GM19351 (cell line): Measurements from ENCODE around the gene FSD2.
"Not testable (repeated sequence)": the region's sequence is repeated elsewhere in the genome, so short reads cannot be mapped to it uniquely, and the experiment has no call there.

Source experiments
- ATAC-seq: cut with Tn5 transposase; IDR thresholded peaks from one replicate; pipeline ENCODE4 v1.9.1; 2021; ENCODE audit warnings: mild to moderate bottlenecking, moderate library complexity; ENCODE audit not compliant: unreplicated experiment

Gene FSD2

DNA sequence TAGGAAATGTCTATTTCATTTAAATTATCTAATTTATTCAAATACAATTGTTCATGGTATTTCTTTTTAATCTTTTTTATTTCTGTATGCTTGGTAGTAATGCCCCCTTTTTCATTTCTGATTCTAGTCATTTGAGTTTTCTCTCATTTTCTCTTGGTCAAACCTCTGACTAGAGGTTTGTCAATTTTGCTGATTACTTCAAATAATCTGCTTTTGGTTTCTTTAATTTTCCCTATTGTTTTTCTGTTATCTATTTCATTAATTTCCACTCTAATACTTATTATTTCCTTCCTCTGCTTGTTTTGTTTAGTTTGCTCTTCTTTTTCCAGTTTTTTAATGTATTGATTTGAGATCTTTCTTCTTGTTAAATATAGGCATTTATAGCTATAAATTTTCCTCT, 12.1 kb downstream of the FSD2 start:
- no peak for ATAC-seq

DNA sequence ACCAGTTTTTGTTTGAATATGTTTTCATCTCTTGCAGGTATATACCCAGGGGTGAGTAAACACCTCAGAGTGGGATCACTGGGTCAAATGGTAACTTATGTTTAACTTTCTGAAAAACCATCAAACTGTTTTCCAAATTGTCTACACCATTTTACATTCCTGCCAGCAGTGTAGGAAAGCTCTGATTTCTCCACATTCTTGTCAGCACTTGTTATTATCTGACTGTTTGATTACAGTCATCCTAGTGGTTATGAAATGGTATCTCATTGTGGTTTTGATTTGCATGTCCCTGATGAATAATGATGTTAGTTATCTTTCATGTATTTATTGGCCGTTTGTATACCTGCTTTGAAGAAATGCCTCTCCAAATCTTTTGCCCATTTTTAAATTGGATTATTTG, 13.8 kb downstream of the FSD2 start:
- ATAC-seq = no peak

DNA sequence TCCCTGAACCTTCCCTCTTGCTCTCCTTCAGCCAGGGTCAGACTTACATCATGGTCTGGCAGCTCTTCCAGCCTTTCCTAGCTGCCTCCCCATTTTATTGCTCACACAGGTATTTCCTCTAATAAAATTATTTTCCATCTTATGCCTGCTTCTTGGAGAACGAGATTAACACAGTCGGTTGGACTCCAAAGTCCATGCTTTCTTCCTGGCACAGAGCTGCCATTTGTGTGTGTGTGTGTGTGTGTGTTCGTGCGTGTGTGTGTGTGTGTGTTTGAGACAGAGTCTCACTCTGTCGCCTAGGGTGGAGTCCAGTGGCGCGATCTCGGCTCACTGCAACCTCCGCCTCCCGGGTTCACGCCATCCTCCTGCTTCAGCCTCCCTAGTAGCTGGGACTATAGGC, 15.5 kb downstream of the FSD2 start:
- ATAC-seq = no peak

DNA sequence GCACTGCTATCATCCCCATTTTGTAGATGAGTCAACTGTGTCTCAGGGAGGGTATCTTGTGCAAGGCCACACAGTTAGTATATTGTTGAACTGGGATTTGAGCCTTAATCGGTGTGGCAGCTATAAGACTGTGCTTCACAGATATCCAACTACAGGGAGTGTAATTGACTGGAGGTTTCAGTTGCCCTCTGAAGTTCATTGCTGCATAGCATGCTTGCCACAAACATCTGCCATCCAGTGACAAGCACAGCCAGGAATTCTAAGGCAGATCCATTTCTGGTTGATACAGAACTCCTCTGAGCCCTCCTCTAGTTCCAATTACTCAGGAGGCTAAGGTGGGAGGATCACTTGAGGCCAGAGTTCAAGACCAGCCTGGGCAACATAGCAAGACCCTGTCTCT, 16.4 kb downstream of the FSD2 start:
- ATAC-seq = no peak

DNA sequence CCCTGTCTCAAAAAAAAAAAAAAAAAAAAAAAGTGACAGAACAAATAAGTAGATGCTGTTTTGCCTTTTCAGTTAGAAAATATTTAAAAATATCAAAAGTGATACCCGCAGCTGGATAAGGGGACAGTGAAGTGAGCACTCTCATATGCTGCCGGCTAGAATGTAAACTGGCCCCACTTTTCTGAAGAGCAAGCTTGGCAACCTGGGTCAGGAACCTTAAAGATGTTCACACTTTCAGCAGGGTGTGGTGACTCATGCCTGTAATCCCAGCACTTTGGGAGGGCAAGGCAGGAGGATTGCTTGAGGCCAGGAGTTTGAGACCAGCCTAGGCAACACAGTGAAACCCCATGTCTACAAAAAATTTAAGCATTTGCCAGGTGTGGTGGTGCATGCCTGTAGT, 17.4 kb downstream of the FSD2 start:
- ATAC-seq = no peak

DNA sequence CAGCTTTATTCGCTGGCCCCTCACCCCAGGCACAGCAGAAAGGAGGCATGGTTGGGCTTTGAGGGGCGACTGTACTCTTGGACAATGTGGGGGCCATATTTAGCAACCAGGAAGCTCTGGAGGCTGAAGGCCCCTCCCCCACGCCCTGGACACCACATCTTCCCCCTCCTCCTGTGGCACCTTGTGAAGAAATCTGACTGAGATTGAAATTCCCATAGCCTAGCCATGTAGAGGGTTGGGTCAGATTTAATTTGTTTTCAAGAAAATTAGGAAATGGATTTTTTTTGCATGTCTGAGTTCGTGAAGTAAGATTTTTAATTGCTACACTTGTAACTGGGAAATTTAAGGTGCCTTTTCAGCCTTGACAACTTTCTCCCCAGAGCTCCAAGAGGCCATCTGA, 24.5 kb downstream of the FSD2 start:
- no peak for ATAC-seq

DNA sequence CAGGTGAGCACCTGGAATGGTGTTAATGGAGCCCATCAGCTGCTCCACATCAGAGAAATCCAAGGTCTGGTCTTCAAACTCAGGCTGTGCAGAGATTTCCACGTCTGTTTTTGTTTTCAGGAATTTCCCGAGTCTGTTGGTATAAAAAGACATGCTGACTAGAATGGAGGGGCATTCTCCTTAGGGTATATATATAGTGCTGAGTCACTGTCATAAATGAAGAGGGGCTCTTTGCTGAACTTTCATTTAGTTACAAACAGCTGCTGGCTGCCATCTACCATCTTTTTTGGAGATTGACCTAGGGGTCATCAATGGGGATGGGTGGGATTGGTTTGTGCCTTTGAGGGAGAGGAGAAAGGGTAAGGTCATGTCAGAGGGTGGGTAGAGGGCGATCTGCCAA, 27.1 kb downstream of the FSD2 start:
- no peak for ATAC-seq

DNA sequence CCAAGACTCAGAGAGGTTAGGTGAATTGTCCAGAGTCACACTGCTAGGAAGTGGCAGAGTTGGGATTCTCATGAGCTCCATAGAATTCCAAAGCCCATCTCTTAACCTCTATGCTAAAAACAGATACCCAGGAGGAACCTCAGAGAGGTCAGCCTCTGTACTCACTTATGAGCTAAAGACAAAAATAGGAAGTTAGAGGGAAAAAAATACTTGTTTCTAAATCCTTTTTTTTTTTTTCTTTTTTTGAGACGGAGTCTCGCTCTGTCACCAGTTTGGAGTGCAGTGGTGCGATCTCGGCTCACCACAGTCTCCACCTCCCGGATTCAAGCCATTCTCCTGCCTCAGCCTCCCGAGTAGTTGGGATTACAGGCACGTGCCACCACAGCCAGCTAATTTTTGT, 31.4 kb downstream of the FSD2 start:
- no peak for ATAC-seq

DNA sequence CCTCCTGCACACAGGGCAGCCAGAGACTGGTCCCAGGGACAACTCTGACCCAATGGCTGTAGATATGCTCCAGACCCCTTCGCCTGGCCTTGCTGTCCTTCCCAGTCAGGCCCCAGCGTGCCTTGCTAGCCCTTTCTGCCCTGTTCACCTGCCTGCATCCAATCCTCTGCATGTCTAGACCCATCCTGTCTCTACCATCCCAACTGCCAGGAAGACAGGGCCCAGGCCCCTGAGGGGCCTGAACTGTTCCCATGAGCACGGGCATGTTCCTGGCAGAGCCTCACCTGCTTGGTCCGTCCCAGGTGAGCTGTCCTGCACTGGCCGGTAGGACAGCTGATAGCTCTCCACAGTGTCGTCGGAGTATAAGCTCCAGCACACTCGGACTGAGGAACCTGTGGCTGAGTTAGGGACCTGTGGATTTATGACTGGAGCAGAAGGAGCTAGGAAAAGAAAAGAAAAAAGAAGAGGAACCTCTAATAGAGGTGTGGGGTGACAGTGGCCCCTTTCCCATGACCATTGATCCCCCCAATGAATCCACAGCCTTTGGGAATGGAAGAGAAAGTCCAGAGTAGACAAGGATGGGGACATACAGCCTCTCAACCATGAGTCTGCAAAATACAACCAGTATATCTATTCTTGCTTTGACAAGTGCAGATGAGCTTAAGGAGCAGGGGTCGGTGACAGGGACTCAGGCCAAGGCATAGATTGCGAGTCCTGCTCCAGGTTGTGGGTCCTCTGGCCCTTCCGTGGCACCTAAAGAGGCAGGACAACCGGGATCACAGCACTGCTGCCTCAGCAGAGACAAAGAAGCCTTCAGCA, 33.9 kb downstream of the FSD2 start:
- ATAC-seq = no peak

DNA sequence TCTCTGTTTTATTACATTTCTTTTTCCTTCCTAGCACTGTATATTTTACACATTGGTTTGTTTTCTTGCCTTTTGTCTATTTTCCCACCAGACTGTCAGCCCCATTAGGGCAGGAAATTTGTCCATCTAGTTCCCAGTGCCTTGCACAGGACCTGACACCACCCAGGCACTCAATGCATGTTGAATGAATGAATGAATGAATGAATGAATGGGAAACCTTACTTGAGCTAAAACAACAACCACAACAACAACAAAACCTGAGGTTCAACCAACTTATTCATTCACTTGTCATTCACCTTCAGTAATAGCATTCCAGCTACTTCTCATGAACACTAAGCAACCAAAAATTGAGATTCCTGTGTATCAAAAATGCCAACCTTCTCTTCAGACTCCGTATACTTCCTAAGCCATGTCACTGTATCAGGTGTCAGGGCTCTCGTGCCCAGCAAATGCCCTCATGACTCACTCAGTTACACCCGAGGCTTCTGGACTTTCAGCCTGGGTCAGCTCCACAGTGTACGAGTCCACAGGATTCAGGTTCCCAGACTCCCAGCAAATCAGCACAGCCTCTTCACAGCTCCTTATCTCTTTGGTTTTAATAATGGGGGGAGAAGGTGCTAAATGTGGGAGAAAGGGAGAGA, 37.3 kb downstream of the FSD2 start:
- ATAC-seq = no peak

DNA sequence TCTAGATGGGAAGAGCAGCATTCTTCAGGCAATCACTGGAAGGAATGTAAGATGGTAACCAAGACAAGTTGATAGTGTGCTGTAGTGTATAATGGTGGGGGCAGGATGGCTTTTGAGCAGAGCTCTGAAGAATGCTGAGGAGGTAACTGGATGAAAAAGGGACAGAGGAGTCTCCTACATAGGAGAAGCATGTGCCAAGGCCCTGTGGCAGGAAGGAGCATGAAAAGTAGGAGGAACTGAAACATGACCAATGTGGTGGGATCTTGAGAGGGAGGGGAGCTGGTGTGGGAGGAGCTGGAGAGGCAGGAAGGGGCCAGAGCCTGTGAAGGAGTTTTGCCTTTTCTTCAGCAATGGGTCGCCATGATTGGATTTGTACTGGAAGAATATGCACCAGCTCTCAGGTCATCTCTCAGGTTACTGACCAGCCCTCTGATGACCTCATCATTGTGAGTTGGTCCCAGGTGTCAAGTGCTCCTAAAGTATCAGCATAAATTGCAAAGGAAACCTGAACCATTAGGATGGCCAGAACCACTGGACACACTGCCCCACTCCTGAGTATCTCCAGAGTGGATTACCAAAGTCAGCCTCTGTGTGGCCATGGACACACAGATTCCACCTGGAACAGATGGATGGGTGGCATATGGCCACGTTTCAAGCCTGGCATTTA, 38.6 kb downstream of the FSD2 start:
- no peak for ATAC-seq

DNA sequence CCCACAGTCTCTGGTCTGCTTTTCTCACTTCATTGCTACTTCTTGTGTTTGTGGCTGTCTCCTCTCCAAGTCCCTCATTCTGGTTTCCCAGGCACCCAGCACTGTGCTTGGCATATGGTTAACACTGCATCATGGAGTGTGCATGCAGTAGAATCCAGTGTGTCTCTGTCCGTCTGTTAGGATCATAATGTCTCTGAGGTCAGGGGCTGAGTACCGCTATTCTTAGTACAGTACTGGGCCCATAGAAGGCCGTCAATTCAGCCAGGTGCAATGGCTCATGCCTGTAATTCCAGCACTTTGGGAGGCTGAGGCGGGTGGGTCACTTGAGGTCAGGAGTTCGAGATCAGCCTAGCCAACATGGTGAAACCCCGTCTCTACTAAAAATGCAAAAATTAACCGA, 39.7 kb downstream of the FSD2 start:
- ATAC-seq = not testable (repeated sequence)

DNA sequence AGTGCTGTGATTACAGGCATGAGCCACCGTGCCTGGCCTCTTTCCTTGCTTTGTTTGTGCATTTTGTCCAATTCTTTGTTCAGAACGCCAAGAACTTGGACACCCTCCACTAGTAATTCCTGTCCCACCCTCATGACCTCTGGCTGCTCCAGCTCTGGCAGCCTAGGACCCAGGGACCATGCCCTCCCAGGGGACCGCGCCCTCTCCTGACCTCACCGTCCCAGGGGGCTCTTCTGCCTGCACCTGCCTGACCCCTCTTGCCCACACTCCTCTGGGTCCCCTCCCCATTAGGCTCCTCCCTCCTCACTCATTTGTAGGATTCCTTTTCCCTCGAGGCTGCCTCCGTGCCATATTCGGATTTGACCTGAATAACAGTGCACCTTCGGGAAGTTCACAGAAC, 41.1 kb downstream of the FSD2 start:
- ATAC-seq = no peak

DNA sequence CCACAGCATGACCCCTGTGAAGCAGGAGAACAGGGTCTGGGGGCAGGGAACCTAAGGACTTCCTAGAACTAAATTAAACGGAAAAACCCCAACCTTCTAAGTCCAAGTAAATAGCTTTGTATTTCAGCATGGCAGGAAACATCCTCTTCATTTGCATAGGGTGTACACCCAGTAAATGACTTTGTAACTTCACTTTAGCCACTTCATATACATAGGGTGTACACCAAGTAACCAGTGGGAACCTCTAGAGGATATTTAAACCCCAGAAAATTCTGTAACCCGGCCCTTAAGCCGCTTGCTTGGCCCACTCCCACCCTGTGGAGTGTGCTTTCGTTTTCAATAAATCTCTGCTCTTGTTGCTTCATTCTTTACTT, 41.8 kb downstream of the FSD2 start:
- ATAC-seq = no peak

DNA sequence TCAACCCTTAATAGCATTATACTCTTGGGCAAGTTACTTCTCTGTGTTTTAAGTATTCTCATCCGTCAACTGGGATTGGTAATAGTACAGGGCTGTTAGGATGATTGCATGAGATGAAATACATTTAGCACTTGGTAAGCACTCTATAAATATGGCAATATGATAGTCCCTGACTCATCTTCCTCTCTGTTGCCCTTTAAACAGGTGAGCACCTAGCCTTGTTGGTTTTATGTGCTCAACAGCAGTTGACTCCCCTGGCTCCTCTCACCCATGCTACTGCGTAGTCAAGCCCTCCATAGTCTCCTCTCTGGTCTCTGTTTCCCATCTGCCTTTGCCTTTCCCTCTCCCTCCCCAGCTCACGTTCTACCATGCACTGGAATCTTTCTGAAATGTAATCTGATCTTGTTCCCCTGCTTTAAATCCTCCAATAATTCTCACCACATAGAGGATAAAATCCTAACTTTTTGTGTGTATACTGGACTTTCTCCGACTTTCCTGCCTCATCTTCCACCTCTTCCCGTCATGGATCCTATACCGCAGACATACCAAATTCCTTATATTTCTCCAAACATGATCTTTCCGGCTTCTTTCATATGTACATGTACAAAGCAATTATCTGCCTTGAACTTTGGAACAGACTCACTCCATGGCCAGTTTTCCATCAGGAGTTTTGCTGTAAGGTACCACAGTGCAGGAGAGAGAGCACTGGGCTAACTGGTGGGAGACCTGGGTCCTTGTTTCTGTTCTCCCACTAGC, 42.3 kb downstream of the FSD2 start:
- no peak for ATAC-seq

DNA sequence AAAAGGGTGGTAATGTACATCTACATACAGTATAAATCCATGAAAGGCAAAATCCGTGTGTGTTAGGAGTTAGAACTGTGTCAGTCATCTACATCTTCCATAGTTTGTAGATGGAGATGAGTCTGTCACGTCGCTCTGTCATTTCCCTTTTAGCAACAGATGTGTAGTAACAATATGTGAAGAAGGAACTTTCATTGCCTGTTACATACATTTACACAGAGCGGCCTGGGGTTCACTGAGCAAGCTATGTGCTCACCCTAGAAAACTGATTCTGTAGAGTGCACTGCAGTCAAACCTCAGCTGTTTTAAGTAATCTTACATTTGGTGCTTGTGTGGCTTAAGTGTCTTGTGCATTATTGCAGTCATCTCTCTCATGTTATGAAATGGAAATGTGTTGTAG, 54.6 kb downstream of the FSD2 start:
- no peak for ATAC-seq

DNA sequence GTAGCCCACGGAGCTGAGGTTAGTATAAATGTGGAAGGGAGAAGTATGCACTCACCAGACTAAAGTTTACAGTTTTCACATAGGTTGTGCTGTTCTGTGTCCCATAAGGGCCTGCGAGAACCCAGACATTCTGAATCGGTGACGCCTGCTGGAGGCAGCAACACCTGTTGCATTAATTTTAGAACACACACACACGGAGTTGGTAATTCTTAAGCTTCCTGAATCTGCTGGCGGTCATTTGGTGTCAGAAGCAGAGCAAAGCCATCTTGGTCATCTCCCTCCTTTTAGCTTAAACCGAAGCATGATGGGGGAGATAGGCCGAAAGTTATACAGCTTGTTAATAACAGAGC, 55.1 kb downstream of the FSD2 start:
- ATAC-seq = peak; percentile 45

DNA sequence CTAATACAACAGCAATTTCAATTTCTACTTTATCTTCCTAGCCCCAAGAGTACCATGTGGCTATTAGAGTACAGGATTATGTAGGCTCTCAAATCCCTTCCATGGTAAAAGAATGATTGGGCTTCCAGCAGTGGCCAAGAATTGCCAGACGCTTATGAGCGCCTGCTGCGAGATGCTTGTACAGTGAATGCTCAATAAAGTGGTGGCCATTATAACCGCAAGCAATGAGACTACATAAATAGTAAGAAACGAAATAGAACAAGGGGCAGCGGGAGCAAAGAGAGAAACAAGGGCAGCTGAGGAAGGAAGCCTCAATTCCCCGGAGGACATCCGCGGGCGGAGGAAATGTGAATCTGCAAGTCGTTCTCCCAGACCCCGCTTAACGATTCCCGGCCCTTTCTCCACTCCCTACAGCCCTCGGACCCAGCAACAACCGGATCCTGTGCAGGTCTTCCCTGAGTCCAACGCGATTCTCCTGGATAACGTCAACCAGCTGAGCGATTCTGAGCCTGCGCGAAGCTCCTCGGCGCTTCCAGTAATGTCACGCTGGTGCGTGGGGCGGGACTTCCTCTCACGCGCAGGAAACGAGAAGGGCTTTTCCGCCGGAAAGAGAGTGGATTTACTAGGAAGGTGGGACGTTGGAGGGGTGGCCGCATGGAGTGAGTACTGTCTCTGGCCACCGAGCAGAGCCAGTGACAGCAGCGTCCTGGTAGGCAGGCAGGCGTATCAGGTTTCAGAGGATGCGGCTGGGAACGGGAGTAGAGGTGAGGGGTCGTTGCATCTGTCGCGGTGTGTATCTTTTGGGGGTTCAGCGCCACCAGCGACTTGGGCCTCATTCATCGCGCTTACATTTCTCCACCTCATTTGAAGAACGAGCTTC, 55.7 kb downstream of the FSD2 start:
- ATAC-seq = peak; percentile 86

DNA sequence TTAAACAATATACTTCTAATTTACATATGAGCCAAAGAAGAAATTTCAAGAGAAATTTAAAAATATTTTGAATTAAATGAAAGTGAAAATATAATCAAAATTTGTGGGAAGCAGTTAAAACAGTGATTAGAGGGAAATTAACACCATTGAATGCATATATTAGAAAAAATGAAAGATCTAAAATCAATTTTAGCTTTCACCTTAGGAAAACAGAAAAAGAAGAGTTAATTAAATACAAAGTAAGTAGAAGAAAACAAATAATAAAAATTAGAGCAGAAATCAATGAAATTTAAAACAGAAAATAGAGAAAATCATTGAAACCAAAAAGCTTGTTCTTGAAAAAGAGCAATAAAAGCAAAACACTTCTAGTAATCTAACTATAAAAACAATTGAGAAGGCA, 57.6 kb downstream of the FSD2 start:
- ATAC-seq = no peak

DNA sequence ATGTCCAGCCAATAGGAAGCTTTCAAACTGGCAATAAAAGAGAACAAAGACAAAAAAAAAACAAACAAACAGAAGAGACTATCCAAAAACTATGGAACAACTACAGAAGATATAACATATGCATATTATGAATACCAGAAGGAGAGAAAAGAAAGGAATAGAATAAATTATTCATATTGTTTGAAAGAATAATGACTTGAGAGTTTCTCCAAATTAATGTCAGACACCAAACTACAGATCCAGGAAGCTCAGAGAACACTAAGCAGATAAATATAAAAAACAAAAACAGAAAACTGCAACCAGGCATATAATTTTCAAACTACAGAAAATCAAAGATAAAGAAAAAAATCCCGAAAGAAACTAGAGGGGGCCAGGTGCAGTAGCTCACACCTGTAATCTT, 62.1 kb downstream of the FSD2 start:
- ATAC-seq = no peak

DNA sequence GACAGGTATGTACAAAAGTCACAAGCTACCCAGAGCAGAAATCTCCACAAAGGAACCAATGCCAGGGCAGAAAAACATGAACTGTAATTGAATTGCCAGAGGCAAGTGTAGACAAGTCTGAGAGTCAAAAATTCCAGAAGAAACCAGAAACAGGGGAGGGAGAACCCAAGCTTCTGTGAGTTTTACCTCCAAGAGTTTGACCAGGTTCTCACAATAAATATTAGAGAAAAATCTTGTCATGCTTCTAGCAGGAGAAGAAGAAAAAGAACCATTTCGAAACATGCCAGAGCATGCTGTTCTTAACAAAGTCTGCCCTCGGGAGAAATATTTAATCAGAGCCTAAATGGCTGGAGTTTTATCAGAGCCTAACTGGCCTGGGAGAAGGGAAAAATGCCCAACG, 63.7 kb downstream of the FSD2 start:
- no peak for ATAC-seq
